ENCODE data around the gene ITFG2.

The ITFG2 gene

GRCh38 chr12:2800046-2800570, 12.4 kb upstream of the ITFG2 start:
- Histone ChIP-seq H3K9me3 (ENCODE audit: insufficient read depth, low read length, severe bottlenecking) (no peaks in the 10 kb centered on the region), H3K4me3 (ENCODE audit: low read depth in 1 of 2, low read length in 2 of 2) (no peak overlapping the region), H3K27me3 (ENCODE audit: insufficient read depth, low read length, poor library complexity) (no peaks in the 10 kb centered on the region), H4K20me1 (ENCODE audit: insufficient read depth, low read length) (peaks cover 56% of the 10 kb centered on the region), H3K9ac (ENCODE audit: low read depth, low read length) (no peak overlapping the region), H2AFZ (ENCODE audit: low read depth, low read length) (no peak overlapping the region), H3K79me2 (ENCODE audit: insufficient read depth, low read length) (peaks cover 42% of the 10 kb centered on the region), H3K36me3 (ENCODE audit: insufficient read depth, low read length) (peaks cover 92% of the 10 kb centered on the region), H3K4me1 (ENCODE audit: insufficient read depth, low read length) (peaks cover 19% of the 10 kb centered on the region), H3K4me2 (ENCODE audit: insufficient read depth, low read length) (no peak overlapping the region), H3K27ac (ENCODE audit: low read length) (no peak overlapping the region)
- DNase-seq = no peak
- TF ChIP-seq, protein P1, sequence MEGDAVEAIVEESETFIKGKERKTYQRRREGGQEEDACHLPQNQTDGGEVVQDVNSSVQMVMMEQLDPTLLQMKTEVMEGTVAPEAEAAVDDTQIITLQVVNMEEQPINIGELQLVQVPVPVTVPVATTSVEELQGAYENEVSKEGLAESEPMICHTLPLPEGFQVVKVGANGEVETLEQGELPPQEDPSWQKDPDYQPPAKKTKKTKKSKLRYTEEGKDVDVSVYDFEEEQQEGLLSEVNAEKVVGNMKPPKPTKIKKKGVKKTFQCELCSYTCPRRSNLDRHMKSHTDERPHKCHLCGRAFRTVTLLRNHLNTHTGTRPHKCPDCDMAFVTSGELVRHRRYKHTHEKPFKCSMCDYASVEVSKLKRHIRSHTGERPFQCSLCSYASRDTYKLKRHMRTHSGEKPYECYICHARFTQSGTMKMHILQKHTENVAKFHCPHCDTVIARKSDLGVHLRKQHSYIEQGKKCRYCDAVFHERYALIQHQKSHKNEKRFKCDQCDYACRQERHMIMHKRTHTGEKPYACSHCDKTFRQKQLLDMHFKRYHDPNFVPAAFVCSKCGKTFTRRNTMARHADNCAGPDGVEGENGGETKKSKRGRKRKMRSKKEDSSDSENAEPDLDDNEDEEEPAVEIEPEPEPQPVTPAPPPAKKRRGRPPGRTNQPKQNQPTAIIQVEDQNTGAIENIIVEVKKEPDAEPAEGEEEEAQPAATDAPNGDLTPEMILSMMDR (IDR thresholded peaks at IDR 0.05; ENCODE audit: borderline replicate concordance, extremely low read depth, low read length, poor library complexity, severe bottlenecking) = no peak
- TF ChIP-seq EZH2 (IDR thresholded peaks at IDR 0.05; ENCODE audit: borderline replicate concordance, low read depth, low read length, severe bottlenecking) = no peak
- ATAC-seq (ENCODE audit: insufficient read depth, low read depth) = no peak

DNA sequence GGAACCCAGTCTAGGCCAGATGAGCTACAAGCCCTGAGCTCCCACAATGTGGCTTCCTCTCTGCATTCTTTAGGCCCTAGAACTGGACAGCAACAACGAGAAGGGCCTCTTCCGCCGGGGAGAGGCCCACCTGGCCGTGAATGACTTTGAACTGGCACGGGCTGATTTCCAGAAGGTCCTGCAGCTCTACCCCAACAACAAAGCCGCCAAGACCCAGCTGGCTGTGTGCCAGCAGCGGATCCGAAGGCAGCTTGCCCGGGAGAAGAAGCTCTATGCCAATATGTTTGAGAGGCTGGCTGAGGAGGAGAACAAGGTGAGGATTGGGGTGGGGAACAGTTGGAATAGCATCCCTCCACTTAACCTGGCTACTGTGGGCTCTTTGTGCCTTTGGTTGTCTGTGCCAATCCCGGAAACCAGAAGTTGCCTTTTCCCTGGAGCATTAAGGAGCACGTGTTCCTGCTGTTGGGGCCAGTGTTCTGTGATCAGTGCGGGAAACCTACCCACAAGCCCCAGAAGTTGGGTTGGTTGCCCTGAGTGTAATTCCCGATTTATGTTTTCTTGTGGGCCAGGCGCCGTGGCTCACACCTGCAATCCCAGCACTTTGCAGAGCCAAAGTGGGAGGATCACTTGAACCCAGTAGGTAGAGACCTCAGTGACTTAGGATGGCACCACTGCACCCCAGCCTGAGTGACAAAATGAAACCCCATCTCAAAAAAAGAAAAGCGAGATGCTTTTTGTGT, 11.3 kb upstream of the ITFG2 start:
- DNase-seq (no peak), ATAC-seq (ENCODE audit: insufficient read depth, low read depth) (no peak)
- H2AFZ ChIP-seq (ENCODE audit: low read depth, low read length) = no peak overlapping the region
- H3K36me3 ChIP-seq (ENCODE audit: insufficient read depth, low read length) = peaks cover 95% of the 10 kb centered on the region
- H3K4me1 ChIP-seq (ENCODE audit: insufficient read depth, low read length) = peaks cover 15% of the 10 kb centered on the region
- no peak overlapping the region for H3K9ac ChIP-seq (ENCODE audit: low read depth, low read length)
- TF ChIP-seq EZH2 (IDR thresholded peaks at IDR 0.05; ENCODE audit: borderline replicate concordance, low read depth, low read length, severe bottlenecking) = no peak
- TF ChIP-seq, protein P1 (IDR thresholded peaks at IDR 0.05; ENCODE audit: borderline replicate concordance, extremely low read depth, low read length, poor library complexity, severe bottlenecking) = no peak
- H4K20me1 ChIP-seq (ENCODE audit: insufficient read depth, low read length) = peaks cover 51% of the 10 kb centered on the region
- H3K4me2 ChIP-seq (ENCODE audit: insufficient read depth, low read length) = no peak overlapping the region
- H3K27me3 ChIP-seq (ENCODE audit: insufficient read depth, low read length, poor library complexity) = no peaks in the 10 kb centered on the region
- peaks cover 32% of the 10 kb centered on the region for H3K79me2 ChIP-seq (ENCODE audit: insufficient read depth, low read length)
- no peak overlapping the region for H3K27ac ChIP-seq (ENCODE audit: low read length)
- no peak overlapping the region for H3K4me3 ChIP-seq (ENCODE audit: low read depth in 1 of 2, low read length in 2 of 2)
- no peaks in the 10 kb centered on the region for H3K9me3 ChIP-seq (ENCODE audit: insufficient read depth, low read length, severe bottlenecking)

GRCh38 chr12:2803635-2804392, 8.7 kb upstream of the ITFG2 start:
- DNase-seq (no peak), ATAC-seq (ENCODE audit: insufficient read depth, low read depth) (no peak)
- Histone ChIP-seq H2AFZ (ENCODE audit: low read depth, low read length) (no peak overlapping the region), H4K20me1 (ENCODE audit: insufficient read depth, low read length) (peaks cover 26% of the 10 kb centered on the region; the same call in 1 of the 2 replicates), H3K79me2 (ENCODE audit: insufficient read depth, low read length) (peaks cover 6% of the 10 kb centered on the region), H3K4me1 (ENCODE audit: insufficient read depth, low read length) (no peaks in the 10 kb centered on the region; the same call in 1 of the 2 replicates), H3K4me2 (ENCODE audit: insufficient read depth, low read length) (no peak overlapping the region), H3K27me3 (ENCODE audit: insufficient read depth, low read length, poor library complexity) (no peaks in the 10 kb centered on the region), H3K27ac (ENCODE audit: low read length) (no peak overlapping the region), H3K4me3 (ENCODE audit: low read depth in 1 of 2, low read length in 2 of 2) (no peak overlapping the region), H3K9me3 (ENCODE audit: insufficient read depth, low read length, severe bottlenecking) (no peaks in the 10 kb centered on the region), H3K9ac (ENCODE audit: low read depth, low read length) (no peak overlapping the region), H3K36me3 (ENCODE audit: insufficient read depth, low read length) (peaks cover 69% of the 10 kb centered on the region)
- no peak for TF ChIP-seq EZH2 (IDR thresholded peaks at IDR 0.05; ENCODE audit: borderline replicate concordance, low read depth, low read length, severe bottlenecking)
- TF ChIP-seq, protein P1 (IDR thresholded peaks at IDR 0.05; ENCODE audit: borderline replicate concordance, extremely low read depth, low read length, poor library complexity, severe bottlenecking) = no peak

Data from DND-41 (cell line).